ENCODE data around the gene IGF1.

IGF1 gene

GRCh38 chr12:102421802-102422583 is 58.4 kb downstream of the IGF1 start:
- H3K27me3 ChIP-seq (ENCODE audit: insufficient read depth, low read depth, severe bottlenecking) = no peaks in the 10 kb centered on the region
- TF ChIP-seq CTCF (IDR thresholded peaks at IDR 0.05; ENCODE audit: low read depth, low read length) = no peak
- H3K4me3 ChIP-seq (ENCODE audit: low read depth, low read length) = no peak overlapping the region
- H3K27ac ChIP-seq = no peak overlapping the region
- no peak for DNase-seq
- no peaks in the 10 kb centered on the region for H3K9me3 ChIP-seq (ENCODE audit: severe bottlenecking)
- no peaks in the 10 kb centered on the region for H3K36me3 ChIP-seq

- Histone ChIP-seq H3K27me3 (ENCODE audit: insufficient read depth, low read depth, severe bottlenecking) (no peaks in the 10 kb centered on the region), H3K4me3 (ENCODE audit: low read depth, low read length) (no peak overlapping the region)
- no peak for TF ChIP-seq CTCF (IDR thresholded peaks at IDR 0.05; ENCODE audit: low read depth, low read length)
Measured at GRCh38 chr12:102419094-102419764, 61.1 kb downstream of the IGF1 start.

GRCh38 chr12:102417055-102417454 is 63.3 kb downstream of the IGF1 start:
- Histone ChIP-seq H3K9me3 (ENCODE audit: severe bottlenecking) (no peaks in the 10 kb centered on the region), H3K27me3 (ENCODE audit: insufficient read depth, low read depth, severe bottlenecking) (no peaks in the 10 kb centered on the region), H3K4me3 (ENCODE audit: low read depth, low read length) (no peak overlapping the region), H3K27ac (no peak overlapping the region), H3K36me3 (no peaks in the 10 kb centered on the region)
- no peak for DNase-seq
- TF ChIP-seq CTCF (IDR thresholded peaks at IDR 0.05; ENCODE audit: low read depth, low read length) = no peak

More at GRCh38 chr12:102419094-102419764, 61.1 kb downstream of the IGF1 start:
- no peaks in the 10 kb centered on the region for H3K36me3 ChIP-seq
- DNase-seq = no peak
- H3K27ac ChIP-seq = no peak overlapping the region
- H3K9me3 ChIP-seq (ENCODE audit: severe bottlenecking) = no peaks in the 10 kb centered on the region

- no peaks in the 10 kb centered on the region for H3K27me3 ChIP-seq (ENCODE audit: insufficient read depth, low read depth, severe bottlenecking)
- no peaks in the 10 kb centered on the region for H3K36me3 ChIP-seq
- no peaks in the 10 kb centered on the region for H3K9me3 ChIP-seq (ENCODE audit: severe bottlenecking)
- TF ChIP-seq CTCF (IDR thresholded peaks at IDR 0.05; ENCODE audit: low read depth, low read length) = no peak
- no peak overlapping the region for H3K4me3 ChIP-seq (ENCODE audit: low read depth, low read length)
- DNase-seq = no peak
- H3K27ac ChIP-seq = no peak overlapping the region
Measured at GRCh38 chr12:102415515-102415914, 64.8 kb downstream of the IGF1 start.

- H3K27me3 ChIP-seq (ENCODE audit: insufficient read depth, low read depth, severe bottlenecking) = no peaks in the 10 kb centered on the region
- no peak overlapping the region for H3K27ac ChIP-seq
- H3K9me3 ChIP-seq (ENCODE audit: severe bottlenecking) = no peaks in the 10 kb centered on the region
- no peak for TF ChIP-seq CTCF (IDR thresholded peaks at IDR 0.05; ENCODE audit: low read depth, low read length)
- no peak overlapping the region for H3K4me3 ChIP-seq (ENCODE audit: low read depth, low read length)
- H3K36me3 ChIP-seq = no peaks in the 10 kb centered on the region
- no peak for DNase-seq
Measured at GRCh38 chr12:102413396-102413795, 67.0 kb downstream of the IGF1 start.
